Inferior parietal cortex (tissue), 1 donor: Measurements from ENCODE around the gene APOBEC3B.
A peak's percentile ranks its signal among the peaks of the same experiment; 100 is the strongest.
"Not testable (repeated sequence)": the region's sequence is repeated elsewhere in the genome, so short reads cannot be mapped to it uniquely, and the experiment has no call there.

ENCODE experiments used
- DNase-seq: peaks from one replicate; pipeline ENCODE4 v3.0.0-alpha.2; 2016; ENCODE audit errors: extremely low spot score

The APOBEC3B gene

GRCh38 chr22:38967451-38968450 lies 14.4 kb upstream of the APOBEC3B start:
- no peak for DNase-seq

- DNase-seq, result no peak
Measured at GRCh38 chr22:38968801-38969200, 13.3 kb upstream of the APOBEC3B start.

GRCh38 chr22:38970551-38970950 lies 11.6 kb upstream of the APOBEC3B start:
- no peak for DNase-seq

- DNase-seq, result no peak
Measured at GRCh38 chr22:38971202-38971601, 10.9 kb upstream of the APOBEC3B start.

GRCh38 chr22:38971791-38972190 lies 10.4 kb upstream of the APOBEC3B start:
- DNase-seq, result no peak

GRCh38 chr22:38972558-38972957 lies 9.6 kb upstream of the APOBEC3B start:
- DNase-seq, result no peak

GRCh38 chr22:38973289-38974169 lies 8.6 kb upstream of the APOBEC3B start:
- DNase-seq, result peak; percentile 29

- no peak for DNase-seq
Measured at GRCh38 chr22:38974170-38974825, 7.8 kb upstream of the APOBEC3B start.

- DNase-seq, result no peak
Measured at GRCh38 chr22:38974826-38975175, 7.3 kb upstream of the APOBEC3B start.

- DNase-seq, result not testable (repeated sequence)
Measured at GRCh38 chr22:38977289-38977688, 4.9 kb upstream of the APOBEC3B start.

GRCh38 chr22:38980587-38980986 lies 1.6 kb upstream of the APOBEC3B start:
- not testable (repeated sequence) for DNase-seq

GRCh38 chr22:38981005-38981991 lies 849 bp upstream of the APOBEC3B start:
- no peak for DNase-seq

- no peak for DNase-seq
Measured at GRCh38 chr22:38984224-38984623, 2.1 kb downstream of the APOBEC3B start.

- DNase-seq, result not testable (repeated sequence)
Measured at GRCh38 chr22:38984784-38985757, 2.9 kb downstream of the APOBEC3B start.

GRCh38 chr22:38986629-38987028 lies 4.5 kb downstream of the APOBEC3B start:
- no peak for DNase-seq

- no peak for DNase-seq
Measured at GRCh38 chr22:38987171-38987895, 5.2 kb downstream of the APOBEC3B start.

- DNase-seq, result no peak
Measured at GRCh38 chr22:38989466-38989865, 7.3 kb downstream of the APOBEC3B start.

- not testable (repeated sequence) for DNase-seq
Measured at GRCh38 chr22:38992871-38993371, 10.8 kb downstream of the APOBEC3B start.

- no peak for DNase-seq
Measured at GRCh38 chr22:38996105-38996504, 14.0 kb downstream of the APOBEC3B start.
